BE2C (cell line): Measurements from ENCODE around the gene MAP6.
A peak's percentile ranks its signal among the peaks of the same experiment; 100 is the strongest.

Experiments
- DNase-seq: peaks from one replicate; pipeline ENCODE4 v3.0.0-alpha.2; 2020
- H3K27me3 ChIP-seq: fragments of 250-450 bp; sonication (Bioruptor Pico); 2 replicates; pipeline ENCODE4 v1.5.1; 2020; ENCODE audit warnings: mild to moderate bottlenecking
- H3K36me3 ChIP-seq: fragments of 250-450 bp; sonication (Bioruptor Pico); 2 replicates; pipeline ENCODE4 v1.5.1; 2020; ENCODE audit warnings: mild to moderate bottlenecking
- H3K4me1 ChIP-seq: fragments of 250-450 bp; sonication (Bioruptor Pico); 2 replicates; pipeline ENCODE4 v1.5.1; 2020
- H3K4me3 ChIP-seq: 2 replicates; pipeline ENCODE4 v1.5.1; 2011; ENCODE audit warnings: low read depth, low read length
- H3K9me3 ChIP-seq: fragments of 250-450 bp; sonication (Bioruptor Pico); 2 replicates; pipeline ENCODE4 v1.5.1; 2020
- TF ChIP-seq, protein P1 (sequence below): IDR thresholded peaks from 2 replicates; pipeline ENCODE4 v1.5.1; 2012; ENCODE audit warnings: mild to moderate bottlenecking, low read depth, low read length

Gene MAP6

GRCh38 chr11:75673977-75674582 is 5.2 kb upstream of the MAP6 start:
- TF ChIP-seq, protein P1, sequence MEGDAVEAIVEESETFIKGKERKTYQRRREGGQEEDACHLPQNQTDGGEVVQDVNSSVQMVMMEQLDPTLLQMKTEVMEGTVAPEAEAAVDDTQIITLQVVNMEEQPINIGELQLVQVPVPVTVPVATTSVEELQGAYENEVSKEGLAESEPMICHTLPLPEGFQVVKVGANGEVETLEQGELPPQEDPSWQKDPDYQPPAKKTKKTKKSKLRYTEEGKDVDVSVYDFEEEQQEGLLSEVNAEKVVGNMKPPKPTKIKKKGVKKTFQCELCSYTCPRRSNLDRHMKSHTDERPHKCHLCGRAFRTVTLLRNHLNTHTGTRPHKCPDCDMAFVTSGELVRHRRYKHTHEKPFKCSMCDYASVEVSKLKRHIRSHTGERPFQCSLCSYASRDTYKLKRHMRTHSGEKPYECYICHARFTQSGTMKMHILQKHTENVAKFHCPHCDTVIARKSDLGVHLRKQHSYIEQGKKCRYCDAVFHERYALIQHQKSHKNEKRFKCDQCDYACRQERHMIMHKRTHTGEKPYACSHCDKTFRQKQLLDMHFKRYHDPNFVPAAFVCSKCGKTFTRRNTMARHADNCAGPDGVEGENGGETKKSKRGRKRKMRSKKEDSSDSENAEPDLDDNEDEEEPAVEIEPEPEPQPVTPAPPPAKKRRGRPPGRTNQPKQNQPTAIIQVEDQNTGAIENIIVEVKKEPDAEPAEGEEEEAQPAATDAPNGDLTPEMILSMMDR, result no peak
- no peak overlapping the region for H3K4me3 ChIP-seq
- H3K4me1 ChIP-seq, result no peaks in the 10 kb centered on the region
- peak; percentile 73 for DNase-seq
- H3K9me3 ChIP-seq, result no peaks in the 10 kb centered on the region
- peaks cover 7% of the 10 kb centered on the region for H3K27me3 ChIP-seq
- H3K36me3 ChIP-seq, result no peaks in the 10 kb centered on the region

DNA sequence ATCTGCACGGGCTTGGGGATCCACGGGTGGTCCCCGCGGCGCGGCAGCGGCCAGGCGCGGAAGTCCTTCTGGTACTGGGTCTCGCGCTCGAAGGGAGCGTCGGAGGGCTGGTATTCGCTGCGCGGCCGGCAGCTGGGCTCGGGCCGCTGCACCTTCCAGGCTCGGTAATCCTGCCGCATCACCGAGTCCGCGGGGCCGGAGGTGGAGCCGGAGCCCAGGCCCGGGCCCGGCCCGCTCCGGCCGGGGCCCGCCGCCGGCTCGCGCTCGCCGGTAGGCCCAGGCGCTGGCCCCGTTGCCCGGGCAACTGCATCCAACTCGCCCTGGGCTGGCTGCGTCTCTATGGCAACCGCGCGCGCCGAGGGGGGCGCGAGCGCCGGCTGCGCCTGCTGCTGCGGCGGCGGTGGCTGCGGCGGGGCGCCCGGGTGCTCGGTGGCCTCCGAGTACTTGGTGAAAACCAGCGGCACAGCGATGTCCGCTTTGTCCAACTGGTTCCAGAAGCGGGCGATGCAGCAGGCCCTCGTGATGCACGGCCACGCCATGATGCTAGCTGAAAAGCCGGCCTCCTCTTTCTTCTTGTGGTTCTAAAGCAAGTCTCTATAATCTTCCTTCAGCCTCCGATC is 897 bp downstream of the MAP6 start:
- Histone ChIP-seq H3K27me3 (peaks cover 37% of the 10 kb centered on the region), H3K9me3 (no peaks in the 10 kb centered on the region), H3K36me3 (no peaks in the 10 kb centered on the region), H3K4me1 (peaks cover 10% of the 10 kb centered on the region), H3K4me3 (peak overlapping the region; percentile 61)
- TF ChIP-seq, protein P1, result no peak
- peak; percentile 89 for DNase-seq

DNA sequence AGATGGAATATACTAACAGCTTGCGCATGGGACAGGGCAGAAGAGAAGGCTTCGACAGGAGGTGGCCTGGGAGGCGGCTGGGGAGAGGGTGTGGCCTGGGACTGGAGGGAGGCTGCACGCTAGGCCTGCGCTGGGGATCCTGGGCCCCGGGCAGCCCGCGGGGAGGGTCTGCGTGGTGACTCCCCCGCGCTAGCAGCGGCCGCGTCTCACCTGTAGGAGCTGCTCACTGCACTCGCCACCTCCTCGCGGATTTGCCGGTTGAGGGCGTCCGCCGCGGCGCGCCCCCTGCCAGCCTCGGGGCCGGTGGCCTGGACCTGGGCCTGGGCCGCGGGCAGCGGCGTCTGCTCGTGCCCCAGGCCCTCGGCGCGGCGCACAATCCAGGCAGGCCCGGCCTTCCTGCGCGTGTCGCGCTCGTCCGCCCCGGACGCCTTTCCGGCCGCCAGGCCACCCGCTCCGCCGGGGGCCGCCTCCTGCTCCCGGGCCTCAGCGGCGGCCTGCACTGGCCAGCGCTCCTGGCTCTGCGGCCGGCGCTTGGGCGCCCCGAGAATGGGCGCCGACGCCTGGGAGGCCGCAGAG is 1.5 kb downstream of the MAP6 start:
- no peaks in the 10 kb centered on the region for H3K9me3 ChIP-seq
- H3K4me1 ChIP-seq, result peaks cover 10% of the 10 kb centered on the region
- TF ChIP-seq, protein P1, result no peak
- no peaks in the 10 kb centered on the region for H3K36me3 ChIP-seq
- peak; percentile 44 for DNase-seq
- peak overlapping the region; percentile 58 for H3K4me3 ChIP-seq
- peaks cover 37% of the 10 kb centered on the region for H3K27me3 ChIP-seq

GRCh38 chr11:75665990-75666389 is 2.8 kb downstream of the MAP6 start:
- H3K4me1 ChIP-seq, result peaks cover 10% of the 10 kb centered on the region
- DNase-seq, result no peak
- no peak overlapping the region for H3K4me3 ChIP-seq
- no peaks in the 10 kb centered on the region for H3K9me3 ChIP-seq
- H3K27me3 ChIP-seq, result peaks cover 37% of the 10 kb centered on the region
- TF ChIP-seq, protein P1, result no peak
- no peaks in the 10 kb centered on the region for H3K36me3 ChIP-seq

DNA sequence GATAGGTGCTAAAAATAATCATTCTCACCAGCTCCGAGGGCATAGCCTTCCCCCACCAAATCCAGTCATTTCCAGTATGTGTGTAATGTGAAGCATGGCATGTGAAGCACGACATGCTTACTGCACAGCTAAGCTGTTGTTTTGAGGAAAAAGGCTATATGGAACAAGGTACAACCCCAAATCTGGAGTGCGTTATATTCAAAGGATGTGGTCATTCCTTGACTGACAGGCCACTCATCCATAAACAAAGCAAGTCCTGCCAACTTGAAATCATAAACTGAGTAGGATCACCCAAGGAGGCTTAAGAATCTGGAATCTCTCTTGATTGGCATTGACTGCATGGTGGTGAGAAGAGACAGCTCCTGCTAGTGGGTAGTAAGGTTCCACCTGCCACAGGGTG is 3.7 kb downstream of the MAP6 start:
- Histone ChIP-seq H3K27me3 (peaks cover 37% of the 10 kb centered on the region), H3K9me3 (no peaks in the 10 kb centered on the region), H3K4me3 (no peak overlapping the region), H3K4me1 (peaks cover 10% of the 10 kb centered on the region), H3K36me3 (no peaks in the 10 kb centered on the region)
- TF ChIP-seq, protein P1, result no peak
- no peak for DNase-seq

DNA sequence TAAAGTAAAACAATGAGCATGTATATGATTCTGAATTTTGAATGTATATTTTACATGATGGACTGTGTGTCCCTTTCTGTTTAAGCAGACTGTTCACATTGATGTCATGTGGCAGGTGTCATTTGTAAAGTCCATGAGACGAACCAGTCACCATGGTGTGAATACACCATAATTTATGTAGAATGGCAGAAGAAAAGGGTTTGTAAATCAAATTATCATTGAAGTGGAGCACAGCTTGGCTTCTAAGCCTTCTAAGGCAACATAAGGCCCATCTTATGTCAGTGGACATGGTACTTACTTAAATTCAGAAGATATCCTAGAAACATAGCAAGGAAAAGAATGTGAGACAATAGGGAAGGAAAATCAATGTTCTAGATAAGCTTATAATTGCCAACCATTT is 4.4 kb downstream of the MAP6 start:
- DNase-seq, result no peak
- no peaks in the 10 kb centered on the region for H3K36me3 ChIP-seq
- no peaks in the 10 kb centered on the region for H3K9me3 ChIP-seq
- peaks cover 33% of the 10 kb centered on the region for H3K27me3 ChIP-seq
- TF ChIP-seq, protein P1, result no peak
- H3K4me3 ChIP-seq, result no peak overlapping the region
- H3K4me1 ChIP-seq, result peaks cover 10% of the 10 kb centered on the region
